ENCODE data around the gene SPTLC3. TPM values are rescaled to one million over a fixed set of nuclear protein-coding genes. Genes with fewer than 3 reads are reported as not detected.

Gene SPTLC3
- polyA plus RNA-seq, 3 donors, result 0.01 TPM; not detected in 2

DNA sequence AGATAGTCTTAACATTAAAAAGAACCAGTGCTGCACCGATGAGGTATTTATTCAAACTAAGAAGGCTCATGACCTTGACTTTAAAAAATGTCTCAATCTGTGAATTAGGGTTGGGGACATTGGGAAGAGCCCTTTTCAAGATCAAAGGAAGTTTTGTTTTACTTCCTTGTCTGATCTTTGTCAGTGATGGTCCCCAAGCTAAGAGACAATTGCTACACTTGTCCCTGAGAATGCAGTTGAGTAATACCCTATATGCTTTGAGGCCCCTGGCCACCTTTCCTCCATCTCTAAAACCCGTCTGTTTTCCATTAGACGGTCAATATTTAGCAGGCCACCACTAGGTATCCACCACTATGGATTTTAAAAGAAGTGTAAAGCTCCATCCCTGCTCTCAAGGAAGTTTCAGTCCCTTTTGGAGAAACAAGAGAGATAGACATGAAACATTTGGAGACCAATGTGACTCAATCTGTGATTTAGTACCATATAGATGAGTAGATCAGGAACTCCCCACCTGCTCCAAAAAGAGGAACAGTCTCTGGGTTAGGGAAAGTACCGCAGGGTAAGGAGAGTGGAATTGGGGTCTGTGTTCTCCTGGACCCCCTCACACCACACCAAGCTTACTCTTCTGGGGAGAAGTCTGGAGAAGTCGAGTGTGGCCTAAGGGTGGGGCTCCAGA, 113.2 kb downstream of the SPTLC3 start:
- H3K27ac ChIP-seq (ENCODE audit: low read depth in 1 of 2, low read length in 2 of 2), result no peak overlapping the region
- H3K4me2 ChIP-seq (replicated peaks; ENCODE audit: extremely low read depth, low read length, poor library complexity, severe bottlenecking), result no peak overlapping the region
- H3K9me3 ChIP-seq (replicated peaks in 1 of 2; ENCODE audit: control insufficient read depth in 1 of 2, insufficient read depth in 1 of 2, low read length in 2 of 2), result no peaks in the 10 kb centered on the region
- TF ChIP-seq, protein P1, sequence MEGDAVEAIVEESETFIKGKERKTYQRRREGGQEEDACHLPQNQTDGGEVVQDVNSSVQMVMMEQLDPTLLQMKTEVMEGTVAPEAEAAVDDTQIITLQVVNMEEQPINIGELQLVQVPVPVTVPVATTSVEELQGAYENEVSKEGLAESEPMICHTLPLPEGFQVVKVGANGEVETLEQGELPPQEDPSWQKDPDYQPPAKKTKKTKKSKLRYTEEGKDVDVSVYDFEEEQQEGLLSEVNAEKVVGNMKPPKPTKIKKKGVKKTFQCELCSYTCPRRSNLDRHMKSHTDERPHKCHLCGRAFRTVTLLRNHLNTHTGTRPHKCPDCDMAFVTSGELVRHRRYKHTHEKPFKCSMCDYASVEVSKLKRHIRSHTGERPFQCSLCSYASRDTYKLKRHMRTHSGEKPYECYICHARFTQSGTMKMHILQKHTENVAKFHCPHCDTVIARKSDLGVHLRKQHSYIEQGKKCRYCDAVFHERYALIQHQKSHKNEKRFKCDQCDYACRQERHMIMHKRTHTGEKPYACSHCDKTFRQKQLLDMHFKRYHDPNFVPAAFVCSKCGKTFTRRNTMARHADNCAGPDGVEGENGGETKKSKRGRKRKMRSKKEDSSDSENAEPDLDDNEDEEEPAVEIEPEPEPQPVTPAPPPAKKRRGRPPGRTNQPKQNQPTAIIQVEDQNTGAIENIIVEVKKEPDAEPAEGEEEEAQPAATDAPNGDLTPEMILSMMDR (IDR thresholded peaks at IDR 0.05), result no peak
- 100% methylated on average over 1 of the region's 5 CpGs for WGBS (ENCODE audit: insufficient coverage)
- no peaks in the 10 kb centered on the region for H3K36me3 Mint-ChIP-seq
- no peak overlapping the region for H3K4me3 Mint-ChIP-seq
- no peaks in the 10 kb centered on the region for H3K79me2 ChIP-seq (ENCODE audit: insufficient read depth, low read length)
- H3K4me1 Mint-ChIP-seq, result no peaks in the 10 kb centered on the region
- no peaks in the 10 kb centered on the region for H3K4me1 ChIP-seq (ENCODE audit: control insufficient read depth in 1 of 2, insufficient read depth in 2 of 2, low read length in 2 of 2)
- H3K27ac Mint-ChIP-seq, result no peak overlapping the region
- no peaks in the 10 kb centered on the region for H4K20me1 ChIP-seq (ENCODE audit: insufficient read depth, low read length)
- intact Hi-C loops (cut with micrococcal nuclease), result no loop called here
- H3K27me3 Mint-ChIP-seq (ENCODE audit: low read depth in 3 of 3), result peaks cover 0 to 6% (median 4%) of the 10 kb centered on the region in 3 donors
- no peaks in the 10 kb centered on the region for H3K27me3 ChIP-seq (ENCODE audit: control insufficient read depth in 2 of 2, insufficient read depth in 2 of 2, low read length in 2 of 2)
- H3K4me3 ChIP-seq (replicated peaks in 1 of 3; ENCODE audit: low read depth in 2 of 3, low read length in 3 of 3), result no peak overlapping the region
- no peak overlapping the region for H3K9ac ChIP-seq (ENCODE audit: insufficient read depth, low read length, poor library complexity, severe bottlenecking)
- H3K36me3 ChIP-seq (replicated peaks in 1 of 2; ENCODE audit: control insufficient read depth in 1 of 2, insufficient read depth in 2 of 2, low read length in 2 of 2), result no peaks in the 10 kb centered on the region
- H3K9me3 Mint-ChIP-seq, result no peaks in the 10 kb centered on the region
- no peak overlapping the region for H2AFZ ChIP-seq (ENCODE audit: insufficient read depth, low read depth, low read length, poor library complexity, severe bottlenecking)
- DNase-seq, result peak in 1 of 3 donors; percentile 4

DNA sequence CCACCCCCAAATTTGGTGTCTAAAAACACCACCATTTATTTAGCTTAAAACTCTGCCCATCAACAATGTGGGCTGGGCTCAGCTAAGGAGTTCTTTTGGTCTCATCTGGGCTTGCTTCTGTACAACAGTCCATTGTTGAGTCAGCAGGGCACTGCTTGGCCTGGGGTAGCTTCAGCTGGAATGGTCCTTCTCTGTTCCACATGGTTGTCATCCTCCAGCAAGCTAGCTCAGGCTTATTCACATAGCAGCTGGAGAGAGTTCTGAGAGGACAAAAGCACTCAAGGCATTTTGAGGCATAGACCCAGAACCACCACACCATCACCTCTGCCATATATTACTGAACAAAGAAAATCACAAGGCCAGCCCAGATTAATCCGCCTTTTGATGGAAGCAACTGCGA, 116.7 kb downstream of the SPTLC3 start:
- DNase-seq, result no peak
- H3K27me3 ChIP-seq (ENCODE audit: control insufficient read depth in 2 of 2, insufficient read depth in 2 of 2, low read length in 2 of 2), result no peaks in the 10 kb centered on the region
- no peak overlapping the region for H2AFZ ChIP-seq (ENCODE audit: insufficient read depth, low read depth, low read length, poor library complexity, severe bottlenecking)
- intact Hi-C loops (cut with micrococcal nuclease), result no loop called here
- WGBS (ENCODE audit: insufficient coverage), result no CpG with 5 or more reads among the region's 2 CpGs
- Mint-ChIP-seq H3K4me3 (no peak overlapping the region), H3K27me3 (ENCODE audit: low read depth in 3 of 3) (peaks cover 0 to 4% (median 2%) of the 10 kb centered on the region in 3 donors), H3K27ac (no peak overlapping the region), H3K4me1 (no peaks in the 10 kb centered on the region), H3K36me3 (no peaks in the 10 kb centered on the region), H3K9me3 (peaks cover 0 to 3% (median 0%) of the 10 kb centered on the region in 7 donors)
- no peaks in the 10 kb centered on the region for H4K20me1 ChIP-seq (ENCODE audit: insufficient read depth, low read length)
- H3K79me2 ChIP-seq (ENCODE audit: insufficient read depth, low read length), result no peaks in the 10 kb centered on the region
- H3K4me2 ChIP-seq (replicated peaks; ENCODE audit: extremely low read depth, low read length, poor library complexity, severe bottlenecking), result no peak overlapping the region
- H3K4me3 ChIP-seq (replicated peaks in 1 of 3; ENCODE audit: low read depth in 2 of 3, low read length in 3 of 3), result no peak overlapping the region
- TF ChIP-seq, protein P1 (IDR thresholded peaks at IDR 0.05), result no peak
- H3K9me3 ChIP-seq (replicated peaks in 1 of 2; ENCODE audit: control insufficient read depth in 1 of 2, insufficient read depth in 1 of 2, low read length in 2 of 2), result no peaks in the 10 kb centered on the region
- no peaks in the 10 kb centered on the region for H3K36me3 ChIP-seq (replicated peaks in 1 of 2; ENCODE audit: control insufficient read depth in 1 of 2, insufficient read depth in 2 of 2, low read length in 2 of 2)
- H3K9ac ChIP-seq (ENCODE audit: insufficient read depth, low read length, poor library complexity, severe bottlenecking), result no peak overlapping the region
- H3K27ac ChIP-seq (ENCODE audit: low read depth in 1 of 2, low read length in 2 of 2), result no peak overlapping the region
- no peaks in the 10 kb centered on the region for H3K4me1 ChIP-seq (ENCODE audit: control insufficient read depth in 1 of 2, insufficient read depth in 2 of 2, low read length in 2 of 2)

All from CD14-positive monocyte (primary cell).